Lower lobe of right lung (tissue), 2 donors: ENCODE results near the gene FIP1L1. TPM values are rescaled to one million over a fixed set of nuclear protein-coding genes. Genes with fewer than 3 reads are reported as not detected.

ENCODE experiments used
- ATAC-seq, 2 donors: fragments of 200-7000 bp; cut with Tn5 transposase; one replicate each; pipeline ENCODE4 v1.9.1; 2020 to 2022; ENCODE audit warnings: mild to moderate bottlenecking in 2 of 2, moderate library complexity in 2 of 2
- DNase-seq: peaks from one replicate; pipeline ENCODE4 v3.0.0-alpha.2; 2020
- H3K27ac ChIP-seq: fragments of 200-600 bp; one replicate; pipeline ENCODE4 v1.8.0; 2022
- H3K27me3 ChIP-seq: fragments of 200-600 bp; one replicate; pipeline ENCODE4 v1.8.0; 2022; ENCODE audit warnings: low read depth
- H3K36me3 ChIP-seq: fragments of 200-600 bp; one replicate; pipeline ENCODE4 v1.8.0; 2022; ENCODE audit warnings: mild to moderate bottlenecking
- H3K4me1 ChIP-seq: fragments of 200-600 bp; one replicate; pipeline ENCODE4 v1.8.0; 2022
- H3K4me3 ChIP-seq: fragments of 200-600 bp; one replicate; pipeline ENCODE4 v1.8.0; 2022; ENCODE audit warnings: mild to moderate bottlenecking
- H3K9me3 ChIP-seq: fragments of 200-600 bp; one replicate; pipeline ENCODE4 v1.8.0; 2022
- CTCF ChIP-seq: fragments of 200-600 bp; IDR thresholded peaks from one replicate; pipeline ENCODE4 v1.8.0; 2022; ENCODE audit warnings: antibody characterized with exemption, mild to moderate bottlenecking
- intact Hi-C: fragments of 100-400 bp; cut with DNase I; formaldehyde crosslinking; loops from one replicate; pipeline ENCODE4 v1.11.0; 2022
- total RNA-seq: library from RNA; stranded (reverse); fragmentation: NEBNext Ultra II Directional; extraction: Animal tissue kit (Norgen Biotek cat#: 25700); gene quantifications from one replicate; pipeline ENCODE4 v1.2.1, GENCODE V29; 2021
- donor health status: DM: no; HTN: yes; CAD: no; lungs with severe emphysema.

FIP1L1 gene
- total RNA-seq, 1 donor from 2014 or later: 48.8 TPM

GRCh38 chr4:53427366-53427765 is 49.9 kb downstream of the FIP1L1 start:
- no peak overlapping the region for H3K27ac ChIP-seq
- intact Hi-C loops: no loop called here
- no peak overlapping the region for H3K4me3 ChIP-seq
- TF ChIP-seq CTCF: no peak
- no peaks in the 10 kb centered on the region for H3K9me3 ChIP-seq
- H3K27me3 ChIP-seq: no peaks in the 10 kb centered on the region
- ATAC-seq (no peak), DNase-seq (no peak)
- H3K36me3 ChIP-seq: peaks cover 72% of the 10 kb centered on the region
- no peaks in the 10 kb centered on the region for H3K4me1 ChIP-seq

GRCh38 chr4:53431052-53431451 is 53.6 kb downstream of the FIP1L1 start:
- no peak for DNase-seq
- no peak overlapping the region for H3K4me3 ChIP-seq
- intact Hi-C loops: no loop called here
- H3K36me3 ChIP-seq: peaks cover 81% of the 10 kb centered on the region
- H3K9me3 ChIP-seq: no peaks in the 10 kb centered on the region
- H3K27ac ChIP-seq: no peak overlapping the region
- H3K4me1 ChIP-seq: no peaks in the 10 kb centered on the region
- no peak for TF ChIP-seq CTCF
- ATAC-seq: no peak
- H3K27me3 ChIP-seq: no peaks in the 10 kb centered on the region

GRCh38 chr4:53432528-53433424 is 55.3 kb downstream of the FIP1L1 start:
- intact Hi-C loops: no loop called here
- no peak for TF ChIP-seq CTCF
- Histone ChIP-seq H3K27ac (no peak overlapping the region), H3K4me3 (no peak overlapping the region), H3K9me3 (no peaks in the 10 kb centered on the region), H3K27me3 (no peaks in the 10 kb centered on the region), H3K4me1 (no peaks in the 10 kb centered on the region), H3K36me3 (peaks cover 80% of the 10 kb centered on the region)
- DNase-seq (no peak), ATAC-seq (no peak)

- Histone ChIP-seq H3K27ac (no peak overlapping the region), H3K9me3 (no peaks in the 10 kb centered on the region), H3K4me3 (no peak overlapping the region), H3K27me3 (no peaks in the 10 kb centered on the region), H3K36me3 (peaks cover 45% of the 10 kb centered on the region), H3K4me1 (no peaks in the 10 kb centered on the region)
- DNase-seq (no peak), ATAC-seq (no peak)
- no peak for TF ChIP-seq CTCF
- intact Hi-C loops: no loop called here
These were observed 58.8 kb downstream of the FIP1L1 start for GRCh38 chr4:53436251-53436650.

- TF ChIP-seq CTCF: no peak
- ATAC-seq: no peak
These were observed 64.1 kb downstream of the FIP1L1 start for GRCh38 chr4:53441564-53441963.

More at GRCh38 chr4:53441564-53441963, 64.1 kb downstream of the FIP1L1 start:
- Histone ChIP-seq H3K27ac (no peak overlapping the region), H3K4me3 (no peak overlapping the region), H3K36me3 (peaks cover 47% of the 10 kb centered on the region), H3K4me1 (no peaks in the 10 kb centered on the region), H3K27me3 (no peaks in the 10 kb centered on the region), H3K9me3 (no peaks in the 10 kb centered on the region)
- no peak for DNase-seq
- intact Hi-C loops: no loop called here
